Tibial artery (tissue), 4 donors: ENCODE measurements around the gene PCLO.

Experiments
- DNase-seq, 2 donors: peaks; one replicate each; pipeline ENCODE4 v3.0.0-alpha.2; 2019
- H3K27ac ChIP-seq, 2 donors: fragments of 200-600 bp; sonication (generic) in 1 of 2; 1 replicate in 1 of 2; 2 replicates in 1 of 2; pipeline ENCODE4 v1.5.1; 2018 to 2019; ENCODE audit warnings: mild to moderate bottlenecking in 1 of 2
- H3K27me3 ChIP-seq, 2 donors: fragments of 200-600 bp; sonication (generic) in 1 of 2; one replicate each; pipeline versions ENCODE4 v1.5.1 to v1.6.0; 2016 to 2019
- H3K36me3 ChIP-seq, 3 donors: fragments of 200-600 bp; sonication (generic) in 2 of 3; one replicate each; pipeline ENCODE4 v1.5.1; 2016 to 2019; ENCODE audit warnings: mild to moderate bottlenecking in 2 of 3
- H3K4me1 ChIP-seq, 4 donors: fragments of 200-600 bp; sonication (generic) in 2 of 4; 1 replicate in 3 of 4; 2 replicates in 1 of 4; pipeline ENCODE4 v1.5.1; 2016 to 2019
- H3K4me3 ChIP-seq, 2 donors: fragments of 200-600 bp; sonication (generic) in 1 of 2; 1 replicate in 1 of 2; 2 replicates in 1 of 2; pipeline ENCODE4 v1.5.1; 2018 to 2019; ENCODE audit warnings: mild to moderate bottlenecking in 2 of 2
- H3K9me3 ChIP-seq, 3 donors: fragments of 200-600 bp; sonication (generic) in 1 of 3; one replicate each; pipeline ENCODE4 v1.5.1; 2016 to 2019
- intact Hi-C: fragments of 100-400 bp; cut with DNase I; formaldehyde crosslinking; loops from one replicate; pipeline ENCODE4 v1.15.0; 2023; ENCODE audit warnings: low total_unique reads
- TF ChIP-seq, protein P1 (sequence below), 2 experiments: fragments of 200-600 bp in 1 of 2; fragments of 450-650 bp in 1 of 2; IDR thresholded peaks; one replicate each; pipeline ENCODE4 v1.5.1; 2017 to 2019; ENCODE audit warnings: antibody characterized with exemption in 2 of 2, mild to moderate bottlenecking in 1 of 2, moderate library complexity in 1 of 2

PCLO gene

DNA sequence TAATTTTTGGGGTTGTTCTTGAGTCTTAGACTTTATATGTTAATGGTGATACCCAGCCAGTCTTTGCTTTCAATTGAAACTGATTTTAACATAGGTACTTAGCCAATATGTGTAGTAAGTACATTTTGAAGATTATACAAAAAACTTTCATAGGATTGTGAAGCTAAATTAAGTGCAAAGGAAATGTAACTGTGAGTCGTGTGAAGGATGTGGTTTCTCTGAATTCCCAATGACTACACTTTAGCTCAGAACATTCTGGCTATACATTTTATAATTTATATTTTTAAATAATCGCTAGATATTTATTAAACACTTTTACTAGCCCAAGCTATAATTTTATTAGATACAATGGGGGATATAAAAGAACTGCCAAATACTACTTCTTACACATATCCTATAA lies 359.3 kb downstream of the PCLO start:
- no peak for DNase-seq
- TF ChIP-seq, protein P1, sequence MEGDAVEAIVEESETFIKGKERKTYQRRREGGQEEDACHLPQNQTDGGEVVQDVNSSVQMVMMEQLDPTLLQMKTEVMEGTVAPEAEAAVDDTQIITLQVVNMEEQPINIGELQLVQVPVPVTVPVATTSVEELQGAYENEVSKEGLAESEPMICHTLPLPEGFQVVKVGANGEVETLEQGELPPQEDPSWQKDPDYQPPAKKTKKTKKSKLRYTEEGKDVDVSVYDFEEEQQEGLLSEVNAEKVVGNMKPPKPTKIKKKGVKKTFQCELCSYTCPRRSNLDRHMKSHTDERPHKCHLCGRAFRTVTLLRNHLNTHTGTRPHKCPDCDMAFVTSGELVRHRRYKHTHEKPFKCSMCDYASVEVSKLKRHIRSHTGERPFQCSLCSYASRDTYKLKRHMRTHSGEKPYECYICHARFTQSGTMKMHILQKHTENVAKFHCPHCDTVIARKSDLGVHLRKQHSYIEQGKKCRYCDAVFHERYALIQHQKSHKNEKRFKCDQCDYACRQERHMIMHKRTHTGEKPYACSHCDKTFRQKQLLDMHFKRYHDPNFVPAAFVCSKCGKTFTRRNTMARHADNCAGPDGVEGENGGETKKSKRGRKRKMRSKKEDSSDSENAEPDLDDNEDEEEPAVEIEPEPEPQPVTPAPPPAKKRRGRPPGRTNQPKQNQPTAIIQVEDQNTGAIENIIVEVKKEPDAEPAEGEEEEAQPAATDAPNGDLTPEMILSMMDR (IDR thresholded peaks at IDR 0.05) = no peak
- H3K36me3 ChIP-seq = no peaks in the 10 kb centered on the region
- no peaks in the 10 kb centered on the region for H3K9me3 ChIP-seq
- intact Hi-C loops = no loop called here
- H3K4me1 ChIP-seq = no peaks in the 10 kb centered on the region
- H3K27ac ChIP-seq = no peak overlapping the region
- H3K4me3 ChIP-seq = no peak overlapping the region
- H3K27me3 ChIP-seq = no peaks in the 10 kb centered on the region

DNA sequence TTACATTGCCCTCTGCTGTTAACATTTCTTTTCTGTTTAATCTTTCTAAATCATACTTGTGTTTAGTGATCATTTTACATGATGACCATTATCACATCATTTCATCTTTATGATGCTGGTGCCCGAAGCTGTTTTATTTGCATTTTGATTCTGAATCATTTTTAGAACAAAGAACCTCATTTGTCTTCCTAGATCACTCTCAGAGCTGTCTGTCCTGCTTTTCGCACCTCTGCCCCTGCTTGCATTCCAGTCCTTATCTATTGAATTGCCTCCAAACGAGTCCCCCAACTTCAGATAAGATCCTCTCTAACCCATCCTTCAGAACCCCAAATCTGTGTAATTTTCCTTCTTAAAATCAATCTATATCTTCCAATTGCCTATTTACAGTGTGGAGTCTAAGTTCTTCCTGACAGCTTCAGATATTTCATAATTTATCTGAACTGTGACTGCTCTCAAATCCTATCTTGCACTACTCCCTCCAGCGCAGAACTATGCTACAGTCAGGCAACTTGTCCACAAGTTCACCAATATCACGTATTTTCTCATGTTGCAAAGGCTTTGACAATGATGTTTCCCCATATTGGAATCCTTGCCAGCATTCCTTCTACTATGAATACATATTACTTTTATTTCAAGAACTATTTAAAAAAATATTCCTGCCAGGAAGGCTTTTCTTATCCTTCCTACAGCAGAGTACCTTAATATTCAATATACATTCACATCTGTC lies 372.6 kb downstream of the PCLO start:
- Histone ChIP-seq H3K4me1 (no peaks in the 10 kb centered on the region), H3K27me3 (no peaks in the 10 kb centered on the region), H3K4me3 (no peak overlapping the region), H3K27ac (no peak overlapping the region), H3K9me3 (no peaks in the 10 kb centered on the region), H3K36me3 (no peaks in the 10 kb centered on the region)
- intact Hi-C loops = no loop called here
- DNase-seq = no peak
- TF ChIP-seq, protein P1 (IDR thresholded peaks at IDR 0.05) = no peak

DNA sequence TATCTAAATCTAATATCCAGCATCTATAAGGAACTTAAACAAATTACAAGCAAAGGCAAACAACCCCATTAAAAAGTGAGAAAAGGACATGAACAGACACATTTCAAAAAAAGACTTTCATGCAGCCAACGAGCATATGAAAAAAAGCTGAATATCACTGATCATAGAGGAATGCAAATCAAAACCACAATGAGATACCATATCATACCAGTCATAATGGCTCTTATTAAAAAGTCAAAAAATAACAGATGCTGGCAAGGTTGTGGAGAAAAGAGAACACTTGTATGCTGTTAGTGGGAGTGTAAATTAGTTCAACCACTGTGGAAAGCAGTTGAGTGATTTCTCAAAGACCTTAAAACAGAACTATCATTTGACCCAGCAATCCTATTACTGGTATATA lies 384.7 kb downstream of the PCLO start:
- H3K9me3 ChIP-seq = no peaks in the 10 kb centered on the region
- no peak for DNase-seq
- H3K4me1 ChIP-seq = no peaks in the 10 kb centered on the region
- H3K27me3 ChIP-seq = no peaks in the 10 kb centered on the region
- no peaks in the 10 kb centered on the region for H3K36me3 ChIP-seq
- H3K4me3 ChIP-seq = no peak overlapping the region
- intact Hi-C loops = no loop called here
- TF ChIP-seq, protein P1 (IDR thresholded peaks at IDR 0.05) = no peak
- no peak overlapping the region for H3K27ac ChIP-seq

DNA sequence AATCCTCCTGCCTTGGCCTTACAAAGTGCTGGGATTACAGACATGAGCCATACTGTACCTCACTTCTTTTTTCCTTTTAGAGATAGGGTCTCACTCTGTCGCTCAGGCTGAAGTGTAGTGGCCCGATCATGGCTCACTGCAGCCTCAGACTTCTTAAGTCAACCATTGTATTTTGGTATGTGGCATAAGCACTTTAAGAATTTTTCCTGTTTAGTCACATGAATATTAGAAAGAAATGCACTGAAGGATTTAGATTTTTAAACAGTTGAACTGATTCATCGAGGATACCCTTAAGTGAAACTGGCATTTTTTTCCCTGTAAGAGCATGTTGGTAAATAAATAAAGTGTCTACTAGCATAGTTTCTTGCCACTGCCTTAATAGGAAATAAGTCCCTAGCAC lies 399.8 kb downstream of the PCLO start:
- no peak for DNase-seq
- Histone ChIP-seq H3K27ac (no peak overlapping the region), H3K36me3 (no peaks in the 10 kb centered on the region), H3K4me1 (no peaks in the 10 kb centered on the region), H3K9me3 (no peaks in the 10 kb centered on the region), H3K27me3 (no peaks in the 10 kb centered on the region), H3K4me3 (no peak overlapping the region)
- intact Hi-C loops = no loop called here
- TF ChIP-seq, protein P1 (IDR thresholded peaks at IDR 0.05) = no peak

DNA sequence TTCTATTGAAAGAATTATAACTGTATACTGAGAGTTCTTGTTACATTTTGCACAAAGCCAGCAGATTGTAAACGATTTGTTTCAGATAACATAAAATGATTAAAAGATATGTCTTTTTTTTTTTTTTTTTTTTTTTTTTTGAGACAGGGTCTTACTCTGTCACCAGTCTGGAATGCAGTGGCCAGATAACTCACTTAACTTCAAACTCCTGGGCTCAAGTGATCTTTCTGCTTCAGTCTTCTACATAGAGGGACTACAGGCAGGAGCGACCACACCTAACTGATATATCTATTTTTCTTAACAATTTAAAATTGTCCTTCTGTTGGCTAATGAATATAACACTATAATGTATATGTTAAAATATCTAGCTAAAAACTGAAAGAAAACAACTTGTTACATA lies 401.9 kb downstream of the PCLO start:
- Histone ChIP-seq H3K4me3 (no peak overlapping the region), H3K27me3 (no peaks in the 10 kb centered on the region), H3K9me3 (no peaks in the 10 kb centered on the region), H3K36me3 (no peaks in the 10 kb centered on the region), H3K4me1 (no peaks in the 10 kb centered on the region), H3K27ac (no peak overlapping the region)
- intact Hi-C loops = no loop called here
- no peak for DNase-seq
- TF ChIP-seq, protein P1 (IDR thresholded peaks at IDR 0.05) = no peak

DNA sequence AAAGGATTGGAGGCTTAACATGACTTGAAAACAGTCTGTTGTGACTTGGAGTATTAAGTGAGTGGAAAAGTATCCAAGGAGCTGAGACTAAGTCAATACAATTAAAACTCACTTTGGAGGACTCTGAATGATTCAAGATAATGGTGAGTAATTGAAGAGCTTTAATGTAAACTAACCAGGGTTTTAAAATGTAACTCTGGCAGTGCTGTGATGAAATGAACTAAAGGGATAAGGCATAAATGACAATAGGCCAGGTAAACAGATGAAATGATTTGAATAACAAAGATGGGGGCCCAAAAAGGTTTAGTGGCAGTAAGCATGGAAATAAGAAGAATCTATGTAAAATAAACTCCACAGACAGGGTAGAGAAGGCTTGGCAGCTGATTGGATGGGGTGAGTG lies 402.6 kb downstream of the PCLO start:
- no peak for DNase-seq
- intact Hi-C loops = no loop called here
- Histone ChIP-seq H3K4me3 (no peak overlapping the region), H3K27me3 (no peaks in the 10 kb centered on the region), H3K27ac (no peak overlapping the region), H3K9me3 (no peaks in the 10 kb centered on the region), H3K4me1 (no peaks in the 10 kb centered on the region), H3K36me3 (no peaks in the 10 kb centered on the region)
- TF ChIP-seq, protein P1 (IDR thresholded peaks at IDR 0.05) = no peak
